ENCODE data around the gene OR51A2. TPM values are rescaled to one million over a fixed set of nuclear protein-coding genes. Genes with fewer than 3 reads are reported as not detected.
"Not testable (repeated sequence)": the region's sequence is repeated elsewhere in the genome, so short reads cannot be mapped to it uniquely, and the experiment has no call there.

OR51A2 gene
- not detected in 2 replicates for total RNA-seq

GRCh38 chr11:4955613-4956012 lies at the start of gene OR51A2:
TSS of gene OR51A2 (minus strand) at chr11:4955713. CDS start at chr11:4955713, 0 bp downstream.
- DNase-seq (ENCODE audit: extremely low read depth, low read depth, low spot score), result not testable (repeated sequence)

GRCh38 chr11:5004424-5005274 lies 49.1 kb upstream of the OR51A2 start:
- DNase-seq (ENCODE audit: extremely low read depth, low read depth, low spot score), result no peak

- no peak for DNase-seq (ENCODE audit: extremely low read depth, low read depth, low spot score)
These were observed 39.0 kb upstream of the OR51A2 start, which contains the start of gene OR51L1 for GRCh38 chr11:4994551-4994950. TSS of gene OR51L1 (plus strand) at chr11:4994851. CDS start at chr11:4998983, 4,132 bp downstream.

GRCh38 chr11:4991060-4991459 lies 35.5 kb upstream of the OR51A2 start:
- DNase-seq (ENCODE audit: extremely low read depth, low read depth, low spot score), result no peak

GRCh38 chr11:4983841-4984240 lies 28.3 kb upstream of the OR51A2 start:
- no peak for DNase-seq (ENCODE audit: extremely low read depth, low read depth, low spot score)

- DNase-seq (ENCODE audit: extremely low read depth, low read depth, low spot score), result no peak
These were observed 27.2 kb upstream of the OR51A2 start for GRCh38 chr11:4982678-4983077.

- DNase-seq (ENCODE audit: extremely low read depth, low read depth, low spot score), result no peak
These were observed 23.5 kb upstream of the OR51A2 start for GRCh38 chr11:4979036-4979435.

GRCh38 chr11:4975436-4975835 lies 19.9 kb upstream of the OR51A2 start:
- DNase-seq (ENCODE audit: extremely low read depth, low read depth, low spot score), result no peak

GRCh38 chr11:4962816-4963215 lies 7.3 kb upstream of the OR51A2 start:
- no peak for DNase-seq (ENCODE audit: extremely low read depth, low read depth, low spot score)

GRCh38 chr11:4960877-4961276 lies 5.4 kb upstream of the OR51A2 start:
- no peak for DNase-seq (ENCODE audit: extremely low read depth, low read depth, low spot score)

GRCh38 chr11:4957396-4957795 lies 1.9 kb upstream of the OR51A2 start:
- DNase-seq (ENCODE audit: extremely low read depth, low read depth, low spot score), result no peak

GRCh38 chr11:4947505-4947904 lies 8.0 kb downstream of the OR51A2 start, which contains the start of gene OR51A4:
TSS of gene OR51A4 (minus strand) at chr11:4947605. CDS start at chr11:4947100, 505 bp downstream.
- no peak for DNase-seq (ENCODE audit: extremely low read depth, low read depth, low spot score)

- no peak for DNase-seq (ENCODE audit: extremely low read depth, low read depth, low spot score)
These were observed 18.8 kb downstream of the OR51A2 start for GRCh38 chr11:4936745-4937144.

GRCh38 chr11:4932751-4933150 lies 22.8 kb downstream of the OR51A2 start:
- DNase-seq (ENCODE audit: extremely low read depth, low read depth, low spot score), result no peak

GRCh38 chr11:4926608-4927007 lies 28.9 kb downstream of the OR51A2 start:
- no peak for DNase-seq (ENCODE audit: extremely low read depth, low read depth, low spot score)

GRCh38 chr11:4924239-4924638 lies 31.3 kb downstream of the OR51A2 start, which contains the start of gene OR51G1:
TSS of gene OR51G1 (minus strand) at chr11:4924339. CDS start at chr11:4924339, 0 bp downstream.
- no peak for DNase-seq (ENCODE audit: extremely low read depth, low read depth, low spot score)

GRCh38 chr11:4922304-4922703 lies 33.2 kb downstream of the OR51A2 start:
- DNase-seq (ENCODE audit: extremely low read depth, low read depth, low spot score), result no peak

- DNase-seq (ENCODE audit: extremely low read depth, low read depth, low spot score), result no peak
These were observed 33.7 kb downstream of the OR51A2 start for GRCh38 chr11:4921796-4922195.

- no peak for DNase-seq (ENCODE audit: extremely low read depth, low read depth, low spot score)
These were observed 36.3 kb downstream of the OR51A2 start, which contains the start of gene OR51G2 for GRCh38 chr11:4919250-4919649. TSS of gene OR51G2 (minus strand) at chr11:4919350. CDS start at chr11:4915663, 3,687 bp downstream.

GRCh38 chr11:4916581-4916980 lies 38.9 kb downstream of the OR51A2 start:
- DNase-seq (ENCODE audit: extremely low read depth, low read depth, low spot score), result no peak
